GM12801 (cell line): Measurements from ENCODE around the gene RASAL1.

Source experiments
- CTCF ChIP-seq: IDR thresholded peaks from one replicate; pipeline ENCODE4 v1.5.1; 2011; ENCODE audit warnings: control low read depth; ENCODE audit not compliant: insufficient read length; ENCODE audit errors: extremely low read depth

Gene RASAL1

GRCh38 chr12:113075137-113075683, 60.4 kb downstream of the RASAL1 start:
- TF ChIP-seq CTCF = no peak

- TF ChIP-seq CTCF = no peak
Measured at GRCh38 chr12:113073586-113073985, 62.0 kb downstream of the RASAL1 start.

- no peak for TF ChIP-seq CTCF
Measured at GRCh38 chr12:113072136-113072535, 63.4 kb downstream of the RASAL1 start.

- TF ChIP-seq CTCF = no peak
Measured at GRCh38 chr12:113071135-113072112, 64.1 kb downstream of the RASAL1 start.

GRCh38 chr12:113070117-113070906, 65.2 kb downstream of the RASAL1 start:
- no peak for TF ChIP-seq CTCF

GRCh38 chr12:113069751-113070116, 65.8 kb downstream of the RASAL1 start:
- no peak for TF ChIP-seq CTCF

- no peak for TF ChIP-seq CTCF
Measured at GRCh38 chr12:113069149-113069548, 66.4 kb downstream of the RASAL1 start.
